AG10803 (cell line): ENCODE data around the gene HOXB5.

Experiments used
- DNase-seq: peaks from one replicate; pipeline ENCODE4 v3.0.0; 2010; ENCODE audit warnings: low read depth
- H3K4me3 ChIP-seq: 2 replicates; pipeline ENCODE4 v1.5.1; 2011; ENCODE audit warnings: mild to moderate bottlenecking, low read length, control low read depth
- CTCF ChIP-seq: conservative IDR thresholded peaks from 2 replicates; pipeline ENCODE4 v1.5.1; 2011; ENCODE audit warnings: mild to moderate bottlenecking, low read length, control low read depth, inconsistent platforms

HOXB5 gene

DNA sequence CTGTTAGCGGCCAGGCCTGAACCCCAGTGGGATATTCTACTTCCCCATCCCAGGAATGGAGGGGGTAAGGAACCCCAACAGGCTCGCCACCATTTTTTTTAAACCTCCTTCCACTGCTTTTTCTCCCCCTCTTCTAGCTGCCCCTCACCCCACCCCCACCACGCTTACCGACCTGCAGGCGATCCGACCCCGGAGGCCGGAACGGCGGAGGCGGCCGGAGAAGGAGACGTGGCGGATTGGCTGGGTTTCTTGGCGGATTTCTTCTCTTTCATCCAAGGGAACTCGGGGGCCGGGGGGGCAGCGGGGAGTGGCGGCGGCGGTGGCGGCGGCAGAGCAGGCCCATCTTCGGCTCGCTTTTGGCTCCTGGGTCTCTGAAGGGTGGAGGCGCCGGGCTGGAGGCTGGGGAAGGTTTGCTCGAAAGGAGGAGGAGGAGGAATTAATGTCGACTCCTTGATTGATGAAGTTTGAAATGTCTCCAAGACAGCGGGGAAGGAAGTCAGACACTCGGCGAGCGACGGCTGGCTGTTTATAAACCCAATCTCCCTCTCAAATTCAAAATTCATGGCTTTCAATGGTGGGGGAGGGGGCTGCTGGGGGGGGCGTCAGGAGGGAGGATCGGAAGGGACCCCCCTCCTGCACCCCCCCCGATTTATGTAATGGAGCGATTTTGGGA, 49.1 kb downstream of the HOXB5 start:
- TF ChIP-seq CTCF = no peak
- peak; percentile 94 for DNase-seq
- peak overlapping the region; percentile 93 for H3K4me3 ChIP-seq

DNA sequence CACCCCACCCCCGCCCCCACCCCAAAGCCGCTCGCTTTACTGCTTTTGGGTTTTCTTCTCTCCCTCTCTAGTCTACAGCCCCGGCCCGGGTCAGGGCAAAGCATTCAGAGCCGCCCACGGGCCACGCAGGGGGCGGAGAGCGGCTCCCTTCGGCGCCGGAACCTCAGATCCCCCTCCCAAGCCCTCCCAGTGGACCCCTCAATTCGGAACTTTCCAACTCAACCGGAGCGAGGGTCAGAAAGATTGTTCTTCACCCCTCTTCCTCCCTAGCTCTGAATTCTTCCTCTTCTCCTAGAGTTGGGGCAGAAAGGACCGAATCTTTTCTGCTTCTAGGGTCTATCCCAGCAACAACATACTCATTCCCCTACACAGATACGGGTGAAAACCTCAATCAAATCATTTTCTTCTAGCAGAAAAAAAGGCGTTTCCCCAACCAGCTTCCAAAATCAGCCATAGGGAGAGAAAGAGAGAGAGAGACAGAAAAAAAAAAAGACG, 49.7 kb downstream of the HOXB5 start:
- H3K4me3 ChIP-seq = peak overlapping the region; percentile 93
- no peak for TF ChIP-seq CTCF
- DNase-seq = no peak

DNA sequence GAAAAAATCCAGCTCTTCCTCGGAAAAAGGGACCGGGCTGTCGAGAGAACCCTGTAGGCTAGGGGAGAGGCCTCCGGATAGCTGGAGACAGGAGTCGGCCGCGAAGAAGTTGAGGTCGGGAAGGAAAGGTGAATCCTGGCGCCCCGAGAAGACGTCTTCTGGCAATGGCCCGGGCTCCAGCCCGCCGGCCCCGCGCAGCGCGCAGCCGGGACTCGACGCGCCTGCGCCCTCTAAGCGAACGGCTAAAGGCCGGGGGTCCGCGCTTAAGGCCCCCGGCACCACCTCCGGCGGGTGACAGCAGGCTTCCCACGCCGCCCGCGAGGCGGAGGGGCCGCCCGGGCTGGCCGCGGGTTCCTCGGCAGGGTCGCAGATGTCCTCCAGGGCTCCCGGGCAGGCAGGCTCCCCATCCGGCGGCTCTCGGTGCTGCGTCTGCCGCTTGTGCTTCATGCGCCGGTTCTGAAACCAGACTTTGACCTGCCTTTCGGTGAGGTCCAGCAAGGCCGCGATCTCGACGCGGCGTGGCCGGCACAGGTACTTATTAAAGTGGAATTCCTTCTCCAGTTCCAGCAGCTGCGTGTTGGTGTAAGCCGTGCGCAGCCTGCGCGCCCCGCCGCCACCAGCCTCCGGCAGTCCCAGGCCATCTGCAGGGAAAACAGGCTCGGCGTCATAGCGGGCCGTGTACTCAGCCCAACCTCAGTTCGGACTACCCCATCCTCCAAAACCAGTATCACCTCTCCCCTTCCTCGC, 50.3 kb downstream of the HOXB5 start:
- no peak for DNase-seq
- no peak for TF ChIP-seq CTCF
- peak overlapping the region; percentile 93 for H3K4me3 ChIP-seq

GRCh38 chr17:48542698-48543106, 50.9 kb downstream of the HOXB5 start:
- H3K4me3 ChIP-seq = peak overlapping the region; percentile 93
- TF ChIP-seq CTCF = no peak
- no peak for DNase-seq

GRCh38 chr17:48542114-48542656, 51.4 kb downstream of the HOXB5 start:
- peak overlapping the region; percentile 93 for H3K4me3 ChIP-seq
- DNase-seq = no peak
- TF ChIP-seq CTCF = no peak

GRCh38 chr17:48541577-48542113, 51.9 kb downstream of the HOXB5 start:
- H3K4me3 ChIP-seq = peak overlapping the region; percentile 93
- peak; percentile 89 for DNase-seq
- TF ChIP-seq CTCF = no peak
